Astrocyte (in vitro differentiated cells and primary cell): Measurements from ENCODE around the gene COL28A1. TPM values are rescaled to one million over a fixed set of nuclear protein-coding genes. Genes with fewer than 3 reads are reported as not detected.

ENCODE experiments used
- DNase-seq: peaks from one replicate; pipeline ENCODE4 v3.0.0-alpha.2; 2010; ENCODE audit warnings: low read depth
- FAIRE-seq: peaks from 2 replicates; lab custom pipeline; 2011; peaks lifted over from hg19 to GRCh38; lab: Jason Lieb, UNC
- H2AFZ ChIP-seq: 2 replicates; pipeline ENCODE4 v1.6.0; 2012; ENCODE audit warnings: low read depth, low read length, inconsistent platforms
- H3K27ac ChIP-seq: 2 replicates; pipeline ENCODE4 v1.5.1; 2011; ENCODE audit warnings: low read depth, low read length, inconsistent platforms
- H3K27me3 ChIP-seq: 2 replicates; pipeline ENCODE4 v1.6.0; 2011; ENCODE audit warnings: low read length, inconsistent platforms; ENCODE audit not compliant: insufficient read depth
- H3K36me3 ChIP-seq: 2 replicates; pipeline ENCODE4 v1.5.1; 2011; ENCODE audit warnings: low read length, inconsistent platforms; ENCODE audit not compliant: insufficient read depth
- H3K4me1 ChIP-seq: 2 replicates; pipeline ENCODE4 v1.5.1; 2011; ENCODE audit warnings: low read length, inconsistent platforms; ENCODE audit not compliant: insufficient read depth
- H3K4me2 ChIP-seq: 2 replicates; pipeline ENCODE4 v1.6.0; 2012; ENCODE audit warnings: low read length, inconsistent platforms
- H3K4me3 ChIP-seq: 2 replicates; pipeline ENCODE4 v1.5.1; 2011; ENCODE audit warnings: low read depth, mild to moderate bottlenecking, low read length, inconsistent platforms; ENCODE audit not compliant: insufficient read depth
- H3K79me2 ChIP-seq: 2 replicates; pipeline ENCODE4 v1.6.0; 2012; ENCODE audit warnings: mild to moderate bottlenecking, low read length, inconsistent platforms; ENCODE audit not compliant: insufficient read depth
- H3K9ac ChIP-seq: 2 replicates; pipeline ENCODE4 v1.6.0; 2012; ENCODE audit warnings: mild to moderate bottlenecking, low read length, inconsistent platforms
- H3K9me3 ChIP-seq: 2 replicates; pipeline ENCODE4 v1.5.1; 2012; ENCODE audit warnings: low read depth, mild to moderate bottlenecking, low read length, inconsistent platforms; ENCODE audit not compliant: insufficient read depth
- H4K20me1 ChIP-seq: 2 replicates; pipeline ENCODE4 v1.6.0; 2012; ENCODE audit warnings: low read length, inconsistent platforms; ENCODE audit not compliant: insufficient read depth
- H3K27ac Mint-ChIP-seq: one replicate; pipeline ENCODE4 v1.8.0; 2021; ENCODE audit warnings: mild to moderate bottlenecking, mixed read lengths; ENCODE audit not compliant: unreplicated experiment
- H3K27me3 Mint-ChIP-seq: one replicate; pipeline ENCODE4 v1.8.0; 2021; ENCODE audit warnings: low read depth, mixed read lengths; ENCODE audit not compliant: unreplicated experiment
- H3K36me3 Mint-ChIP-seq: one replicate; pipeline ENCODE4 v1.8.0; 2021; ENCODE audit warnings: low read depth, mixed read lengths; ENCODE audit not compliant: unreplicated experiment
- H3K4me1 Mint-ChIP-seq: one replicate; pipeline ENCODE4 v1.8.0; 2021; ENCODE audit warnings: low read depth, mixed read lengths; ENCODE audit not compliant: unreplicated experiment
- H3K4me3 Mint-ChIP-seq: one replicate; pipeline ENCODE4 v1.8.0; 2021; ENCODE audit warnings: mild to moderate bottlenecking, moderate library complexity, mixed read lengths; ENCODE audit not compliant: unreplicated experiment
- H3K9me3 Mint-ChIP-seq: one replicate; pipeline ENCODE4 v1.8.0; 2021; ENCODE audit warnings: mild to moderate bottlenecking, mixed read lengths; ENCODE audit not compliant: unreplicated experiment
- CTCF ChIP-seq: IDR thresholded peaks from 2 replicates; pipeline ENCODE4 v1.5.1; 2011; ENCODE audit warnings: low read depth, mild to moderate bottlenecking, inconsistent platforms, low read length, moderate library complexity; ENCODE audit not compliant: insufficient read depth
- EZH2 ChIP-seq: IDR thresholded peaks from 2 replicates; pipeline ENCODE4 v1.6.1; 2012; ENCODE audit warnings: mild to moderate bottlenecking, low read length, inconsistent platforms; ENCODE audit not compliant: insufficient read depth
- total RNA-seq: library from RNA; stranded (reverse); gene quantifications from 2 replicates; pipeline ENCODE4 v1.2.1, GENCODE V29; 2021

COL28A1 gene
- total RNA-seq, 1 donor from 2014 or later, result 0.11 TPM

- no peak overlapping the region for H3K4me3 Mint-ChIP-seq
- no peak for FAIRE-seq
- Histone ChIP-seq H3K79me2 (no peaks in the 10 kb centered on the region), H3K4me2 (no peak overlapping the region), H3K9ac (no peak overlapping the region), H3K27me3 (no peaks in the 10 kb centered on the region), H3K36me3 (no peaks in the 10 kb centered on the region), H4K20me1 (no peaks in the 10 kb centered on the region), H3K4me3 (no peak overlapping the region), H3K9me3 (no peaks in the 10 kb centered on the region), H3K4me1 (no peaks in the 10 kb centered on the region), H3K27ac (no peak overlapping the region), H2AFZ (no peak overlapping the region)
- no peak for DNase-seq
- H3K9me3 Mint-ChIP-seq, result no peaks in the 10 kb centered on the region
- no peaks in the 10 kb centered on the region for H3K4me1 Mint-ChIP-seq
- no peak for TF ChIP-seq EZH2
- TF ChIP-seq CTCF, result no peak
- H3K27me3 Mint-ChIP-seq, result no peaks in the 10 kb centered on the region
- H3K36me3 Mint-ChIP-seq, result no peaks in the 10 kb centered on the region
- H3K27ac Mint-ChIP-seq, result no peak overlapping the region
Measured at GRCh38 chr7:7309203-7309602, 226.5 kb downstream of the COL28A1 start.

Other genes with a start within 250 kb of the COL28A1 start
- 14.7 and 16.4 TPM in 2 replicates for gene MIOS, start 31.0 kb upstream of the COL28A1 start, total RNA-seq
- gene UMAD1, start 104.9 kb upstream of the COL28A1 start, total RNA-seq, result 9.3 TPM in 2 replicates
- 14.6 and 17.7 TPM in 2 replicates for gene RPA3, start 182.7 kb upstream of the COL28A1 start, total RNA-seq